ENCODE data around the gene WDR37. TPM values are rescaled to one million over a fixed set of nuclear protein-coding genes. Genes with fewer than 3 reads are reported as not detected.
"Not testable (repeated sequence)": the region's sequence is repeated elsewhere in the genome, so short reads cannot be mapped to it uniquely, and the experiment has no call there.

The WDR37 gene
- total and polyA plus RNA-seq, 9 donors = 8.7 to 12.5 (median 10.5) TPM

DNA sequence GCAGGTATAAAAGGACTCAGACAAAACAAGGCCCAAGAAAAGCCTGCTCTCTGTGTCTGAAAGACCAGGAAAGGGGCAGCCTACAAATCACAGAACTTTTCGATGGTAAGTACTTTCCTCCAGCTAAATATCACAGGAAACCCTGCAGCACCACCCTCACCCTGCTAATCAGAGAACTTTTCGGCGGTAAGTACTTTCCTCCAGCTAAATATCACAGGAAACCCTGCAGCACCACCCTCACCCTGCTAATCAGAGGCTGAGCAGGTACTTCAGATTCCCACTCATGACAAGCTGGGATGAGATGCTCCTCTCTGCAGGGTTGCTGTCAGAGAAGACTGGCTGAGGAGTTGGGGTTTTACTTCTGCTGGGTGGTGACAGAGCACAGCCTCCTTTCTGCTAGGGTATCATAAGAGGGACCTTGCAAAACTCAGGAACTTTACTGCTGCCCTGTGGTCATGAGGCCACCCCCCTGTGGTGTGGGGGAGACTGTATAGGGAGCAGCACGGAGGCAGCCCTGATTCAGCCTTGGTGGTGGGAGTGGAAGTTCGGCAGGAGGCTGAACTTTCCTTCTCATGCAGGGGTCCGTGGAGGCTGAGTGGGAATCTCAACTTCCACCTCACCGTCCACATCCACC is 7.2 kb downstream of the WDR37 start:
- DNase-seq = no peak
- Histone ChIP-seq H3K27ac (ENCODE audit: low read length) (no peak overlapping the region), H3K4me3 (ENCODE audit: low read length) (no peak overlapping the region), H3K36me3 (ENCODE audit: control insufficient read depth, insufficient read depth, low read length) (peaks cover 6% of the 10 kb centered on the region), H3K27me3 (ENCODE audit: control insufficient read depth, insufficient read depth, low read length) (no peaks in the 10 kb centered on the region), H3K9me3 (replicated peaks; ENCODE audit: control insufficient read depth, low read depth, low read length) (no peaks in the 10 kb centered on the region), H3K4me1 (ENCODE audit: control insufficient read depth, insufficient read depth, low read length) (no peaks in the 10 kb centered on the region)
- WGBS (ENCODE audit: insufficient coverage) = 80% methylated on average over 1 of the region's 7 CpGs

GRCh38 chr10:1064964-1065247 is 8.7 kb downstream of the WDR37 start:
- Histone ChIP-seq H3K27ac (ENCODE audit: low read length) (no peak overlapping the region), H3K9me3 (replicated peaks; ENCODE audit: control insufficient read depth, low read depth, low read length) (no peaks in the 10 kb centered on the region), H3K4me1 (ENCODE audit: control insufficient read depth, insufficient read depth, low read length) (no peaks in the 10 kb centered on the region), H3K36me3 (ENCODE audit: control insufficient read depth, insufficient read depth, low read length) (peaks cover 4% of the 10 kb centered on the region), H3K4me3 (ENCODE audit: low read length) (no peak overlapping the region), H3K27me3 (ENCODE audit: control insufficient read depth, insufficient read depth, low read length) (no peaks in the 10 kb centered on the region)
- WGBS (ENCODE audit: insufficient coverage) = 100% methylated on average over 2 of the region's 4 CpGs
- DNase-seq = no peak

DNA sequence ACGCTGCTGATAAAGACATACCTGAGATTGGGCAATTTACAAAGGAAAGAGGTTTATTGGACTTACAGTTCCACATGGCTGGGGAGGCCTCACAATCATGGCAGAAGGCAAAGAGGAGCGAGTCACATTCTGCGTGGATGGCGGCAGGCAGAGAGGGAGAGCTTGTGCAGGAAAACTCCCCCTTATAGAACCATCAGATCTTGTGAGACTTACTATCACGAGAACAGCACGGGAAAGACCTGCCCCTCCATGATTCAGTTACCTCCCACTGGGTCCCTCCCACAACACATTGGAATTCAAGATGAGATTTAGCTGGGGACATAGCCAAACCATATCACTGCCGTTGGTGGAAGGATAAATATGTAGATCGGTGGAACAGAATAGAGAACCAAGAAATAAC is 10.5 kb downstream of the WDR37 start:
- H3K27ac ChIP-seq (ENCODE audit: low read length); H3K9me3 ChIP-seq (replicated peaks; ENCODE audit: control insufficient read depth, low read depth, low read length); H3K36me3 ChIP-seq (ENCODE audit: control insufficient read depth, insufficient read depth, low read length); H3K27me3 ChIP-seq (ENCODE audit: control insufficient read depth, insufficient read depth, low read length); DNase-seq; H3K4me1 ChIP-seq (ENCODE audit: control insufficient read depth, insufficient read depth, low read length); H3K4me3 ChIP-seq (ENCODE audit: low read length): not testable (repeated sequence)
- WGBS (ENCODE audit: insufficient coverage) = 100% methylated on average over 1 of the region's 8 CpGs

- H3K4me1 ChIP-seq (ENCODE audit: control insufficient read depth, insufficient read depth, low read length) = no peaks in the 10 kb centered on the region
- H3K4me3 ChIP-seq (ENCODE audit: low read length) = no peak overlapping the region
- H3K27ac ChIP-seq (ENCODE audit: low read length) = no peak overlapping the region
- DNase-seq = no peak
- peaks cover 2% of the 10 kb centered on the region for H3K36me3 ChIP-seq (ENCODE audit: control insufficient read depth, insufficient read depth, low read length)
- no peaks in the 10 kb centered on the region for H3K27me3 ChIP-seq (ENCODE audit: control insufficient read depth, insufficient read depth, low read length)
- H3K9me3 ChIP-seq (replicated peaks; ENCODE audit: control insufficient read depth, low read depth, low read length) = no peaks in the 10 kb centered on the region
- WGBS (ENCODE audit: insufficient coverage) = 79% methylated on average over 4 of the region's 10 CpGs
Observed at GRCh38 chr10:1068380-1069361, 12.5 kb downstream of the WDR37 start.

- DNase-seq = no peak
- H3K4me1 ChIP-seq (ENCODE audit: control insufficient read depth, insufficient read depth, low read length) = no peaks in the 10 kb centered on the region
- no peaks in the 10 kb centered on the region for H3K9me3 ChIP-seq (replicated peaks; ENCODE audit: control insufficient read depth, low read depth, low read length)
- H3K27me3 ChIP-seq (ENCODE audit: control insufficient read depth, insufficient read depth, low read length) = no peaks in the 10 kb centered on the region
- 75% methylated on average over 3 of the region's 7 CpGs for WGBS (ENCODE audit: insufficient coverage)
- no peak overlapping the region for H3K27ac ChIP-seq (ENCODE audit: low read length)
- H3K4me3 ChIP-seq (ENCODE audit: low read length) = no peak overlapping the region
- H3K36me3 ChIP-seq (ENCODE audit: control insufficient read depth, insufficient read depth, low read length) = peaks cover 11% of the 10 kb centered on the region
Observed at GRCh38 chr10:1070919-1071318, 14.7 kb downstream of the WDR37 start.

- no peaks in the 10 kb centered on the region for H3K27me3 ChIP-seq (ENCODE audit: control insufficient read depth, insufficient read depth, low read length)
- H3K4me3 ChIP-seq (ENCODE audit: low read length) = no peak overlapping the region
- no peaks in the 10 kb centered on the region for H3K4me1 ChIP-seq (ENCODE audit: control insufficient read depth, insufficient read depth, low read length)
- WGBS (ENCODE audit: insufficient coverage) = 94% methylated on average over 22 of the region's 24 CpGs
- DNase-seq = no peak
- H3K36me3 ChIP-seq (ENCODE audit: control insufficient read depth, insufficient read depth, low read length) = peaks cover 17% of the 10 kb centered on the region
- no peaks in the 10 kb centered on the region for H3K9me3 ChIP-seq (replicated peaks; ENCODE audit: control insufficient read depth, low read depth, low read length)
- H3K27ac ChIP-seq (ENCODE audit: low read length) = no peak overlapping the region
Observed at GRCh38 chr10:1074052-1074747, 18.0 kb downstream of the WDR37 start.

- no peak overlapping the region for H3K27ac ChIP-seq (ENCODE audit: low read length)
- H3K9me3 ChIP-seq (replicated peaks; ENCODE audit: control insufficient read depth, low read depth, low read length) = no peaks in the 10 kb centered on the region
- no peaks in the 10 kb centered on the region for H3K4me1 ChIP-seq (ENCODE audit: control insufficient read depth, insufficient read depth, low read length)
- no peak overlapping the region for H3K4me3 ChIP-seq (ENCODE audit: low read length)
- 88% methylated on average over 16 of the region's 18 CpGs for WGBS (ENCODE audit: insufficient coverage)
- DNase-seq = no peak
- H3K36me3 ChIP-seq (ENCODE audit: control insufficient read depth, insufficient read depth, low read length) = peaks cover 23% of the 10 kb centered on the region
- H3K27me3 ChIP-seq (ENCODE audit: control insufficient read depth, insufficient read depth, low read length) = no peaks in the 10 kb centered on the region
Observed at GRCh38 chr10:1074748-1075308, 18.6 kb downstream of the WDR37 start.

DNA sequence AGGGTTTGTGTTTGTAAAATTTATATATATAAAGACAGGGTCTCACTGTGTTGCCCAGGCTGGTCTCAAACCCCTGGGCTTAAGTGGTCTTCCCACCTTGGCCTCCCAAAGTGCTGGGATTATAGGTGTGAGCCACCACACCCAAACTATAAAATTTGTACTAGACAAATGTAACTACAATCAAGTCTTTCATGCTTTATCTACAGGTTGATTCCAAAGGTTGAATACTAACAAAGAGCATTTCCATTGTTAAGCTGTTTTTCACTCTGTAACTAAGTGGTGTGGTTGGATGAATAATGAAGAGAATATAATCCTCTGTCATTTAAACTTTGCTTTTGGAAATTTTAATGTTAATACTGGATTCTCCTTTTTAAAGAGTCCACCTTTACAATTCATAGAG is 22.5 kb downstream of the WDR37 start:
- DNase-seq = no peak
- H3K4me1 ChIP-seq (ENCODE audit: control insufficient read depth, insufficient read depth, low read length) = no peaks in the 10 kb centered on the region
- H3K36me3 ChIP-seq (ENCODE audit: control insufficient read depth, insufficient read depth, low read length) = peaks cover 38% of the 10 kb centered on the region

DNA sequence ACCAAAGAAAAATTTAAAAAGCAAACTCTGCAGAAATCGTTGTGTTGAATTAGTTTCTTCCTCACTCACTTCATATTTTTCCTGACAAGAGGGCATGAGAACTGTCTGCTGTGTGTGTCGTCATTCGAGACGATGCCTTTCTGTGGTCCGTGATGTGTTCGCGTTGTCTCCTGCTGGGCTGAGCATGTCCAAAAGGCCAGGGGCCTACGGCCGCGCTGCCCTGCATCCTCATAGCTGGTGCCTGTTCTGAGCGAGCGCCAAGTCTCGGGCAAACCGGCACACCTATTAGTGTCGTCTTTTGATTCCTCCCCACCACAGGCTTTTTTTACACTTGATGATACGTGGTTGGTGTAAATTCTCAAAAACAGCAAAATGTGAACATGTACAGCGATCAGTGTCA is 27.4 kb downstream of the WDR37 start:
- WGBS (ENCODE audit: insufficient coverage) = 83% methylated on average over 15 of the region's 17 CpGs
- DNase-seq = no peak
- no peaks in the 10 kb centered on the region for H3K4me1 ChIP-seq (ENCODE audit: control insufficient read depth, insufficient read depth, low read length)
- no peak overlapping the region for H3K27ac ChIP-seq (ENCODE audit: low read length)
- no peaks in the 10 kb centered on the region for H3K9me3 ChIP-seq (replicated peaks; ENCODE audit: control insufficient read depth, low read depth, low read length)
- H3K27me3 ChIP-seq (ENCODE audit: control insufficient read depth, insufficient read depth, low read length) = no peaks in the 10 kb centered on the region
- peaks cover 69% of the 10 kb centered on the region for H3K36me3 ChIP-seq (ENCODE audit: control insufficient read depth, insufficient read depth, low read length)
- no peak overlapping the region for H3K4me3 ChIP-seq (ENCODE audit: low read length)

More for the DNA sequence above, 22.5 kb downstream of the WDR37 start:
- H3K9me3 ChIP-seq (replicated peaks; ENCODE audit: control insufficient read depth, low read depth, low read length) = no peaks in the 10 kb centered on the region
- no peaks in the 10 kb centered on the region for H3K27me3 ChIP-seq (ENCODE audit: control insufficient read depth, insufficient read depth, low read length)
- H3K27ac ChIP-seq (ENCODE audit: low read length) = no peak overlapping the region
- no peak overlapping the region for H3K4me3 ChIP-seq (ENCODE audit: low read length)

All from muscle of leg (tissue), 11 donors.